Endothelial cell of umbilical vein (primary cell): Measurements from ENCODE around the gene RAB44. TPM values are rescaled to one million over a fixed set of nuclear protein-coding genes. Genes with fewer than 3 reads are reported as not detected.

Experiments used
- BruUV-seq: library from RNA; stranded (reverse); fragments of 400-500 nt; replicated peaks from 2 replicates; lab custom pipeline; 2021; lab: Mats Ljungman, UMichigan
- CTCF ChIA-PET: fragments of 300-600, 350-600 bp; sonication (Branson Sonifier 250); formaldehyde crosslinking; loops from one replicate; lab custom pipeline; 2021; ENCODE audit warnings: antibody characterized with exemption, inconsistent platforms; lab: Charles Lee
- POLR2A ChIA-PET: fragments of 300-600, 350-600 bp; sonication (Branson Sonifier 250); formaldehyde crosslinking; loops from one replicate; lab custom pipeline; 2021; ENCODE audit warnings: antibody characterized with exemption, inconsistent platforms; lab: Charles Lee
- DNase-seq: peaks from one replicate; pipeline ENCODE4 v3.0.0-alpha.2; 2011; ENCODE audit warnings: low read depth, low spot score
- FAIRE-seq: peaks from 2 replicates; lab custom pipeline; 2011; peaks lifted over from hg19 to GRCh38; lab: Jason Lieb, UNC
- H2AFZ ChIP-seq: 2 replicates; pipeline ENCODE4 v1.6.0; 2012; ENCODE audit warnings: low read depth, low read length, control low read depth, inconsistent platforms
- H3K27ac ChIP-seq: 2 replicates; pipeline ENCODE4 v1.5.1; 2011; ENCODE audit warnings: low read depth, mild to moderate bottlenecking, control low read depth, low read length, moderate library complexity; ENCODE audit not compliant: insufficient read depth
- H3K27me3 ChIP-seq, 2 experiments: 2 replicates each; pipeline versions ENCODE4 v1.6.0 to v1.6.1; 2011; ENCODE audit warnings: low read length in 2 of 2, mixed read lengths in 1 of 2; ENCODE audit not compliant: control insufficient read depth in 2 of 2, insufficient read depth in 2 of 2
- H3K36me3 ChIP-seq, 2 experiments: 2 replicates in 1 of 2; 3 replicates in 1 of 2; pipeline ENCODE4 v1.5.1; 2011; ENCODE audit warnings: low read length in 2 of 2, mild to moderate bottlenecking in 1 of 2, moderate library complexity in 1 of 2; ENCODE audit not compliant: control insufficient read depth in 2 of 2, insufficient read depth in 2 of 2; ENCODE audit errors: extremely low read depth in 1 of 2
- H3K4me1 ChIP-seq: 3 replicates; pipeline ENCODE4 v1.5.1; 2011; ENCODE audit warnings: mild to moderate bottlenecking, low read length; ENCODE audit not compliant: control insufficient read depth, insufficient read depth; ENCODE audit errors: extremely low read depth
- H3K4me2 ChIP-seq: 2 replicates; pipeline ENCODE4 v1.6.1; 2011; ENCODE audit warnings: low read length, control low read depth, mixed read lengths; ENCODE audit not compliant: insufficient read depth
- H3K4me3 ChIP-seq, 3 experiments: fragments of 200-600 bp in 1 of 3; sonication (generic), shearing (Covaris generic) in 1 of 3; replicated peaks in 1 of 3; 2 replicates each; pipeline ENCODE4 v1.5.1; 2011 to 2016; ENCODE audit warnings: control low read depth in 3 of 3, low read length in 3 of 3, mild to moderate bottlenecking in 2 of 3, inconsistent platforms in 1 of 3, low read depth in 1 of 3, moderate library complexity in 1 of 3; ENCODE audit not compliant: insufficient read depth in 1 of 3
- H3K79me2 ChIP-seq: 2 replicates; pipeline ENCODE4 v1.6.0; 2012; ENCODE audit warnings: low read length, inconsistent platforms; ENCODE audit not compliant: control insufficient read depth, insufficient read depth
- H3K9ac ChIP-seq: replicated peaks from 2 replicates; pipeline ENCODE3; 2011; ENCODE audit warnings: low read length, control low read depth; ENCODE audit not compliant: insufficient read depth; ENCODE audit errors: extremely low read depth
- H3K9me1 ChIP-seq: replicated peaks from 3 replicates; pipeline ENCODE4 v1.6.0; 2011; ENCODE audit warnings: mild to moderate bottlenecking, low read length; ENCODE audit not compliant: control insufficient read depth, insufficient read depth; ENCODE audit errors: extremely low read depth
- H3K9me3 ChIP-seq: replicated peaks from 2 replicates; pipeline ENCODE4 v1.5.1; 2012; ENCODE audit warnings: low read length, inconsistent platforms; ENCODE audit not compliant: control insufficient read depth, insufficient read depth
- H4K20me1 ChIP-seq: replicated peaks from 2 replicates; pipeline ENCODE3; 2011; ENCODE audit warnings: mild to moderate bottlenecking, low read length; ENCODE audit not compliant: control insufficient read depth, insufficient read depth; ENCODE audit errors: extremely low read depth
- EZH2 ChIP-seq: IDR thresholded peaks from 2 replicates; pipeline ENCODE4 v1.6.1; 2012; ENCODE audit warnings: borderline replicate concordance, low read depth, mild to moderate bottlenecking, moderate library complexity, low read length, inconsistent platforms; ENCODE audit not compliant: severe bottlenecking
- FOS ChIP-seq: IDR thresholded peaks from 2 replicates; pipeline ENCODE4 v1.6.1; 2011; ENCODE audit warnings: mild to moderate bottlenecking, low read length, moderate library complexity, borderline replicate concordance; ENCODE audit not compliant: insufficient read depth
- GATA2 ChIP-seq: IDR thresholded peaks from 2 replicates; pipeline ENCODE4 v1.7.0; 2011; ENCODE audit warnings: low read depth, mild to moderate bottlenecking, moderate library complexity, mixed read lengths, low read length; ENCODE audit not compliant: insufficient read length, insufficient read depth
- JUN ChIP-seq: IDR thresholded peaks from 2 replicates; pipeline ENCODE4 v1.6.1; 2011; ENCODE audit warnings: borderline replicate concordance, low read depth; ENCODE audit not compliant: insufficient read length, insufficient read depth
- MYC ChIP-seq: IDR thresholded peaks from one replicate; pipeline ENCODE4 v1.6.1; 2011; ENCODE audit warnings: mild to moderate bottlenecking, low read depth, low read length
- POLR2A ChIP-seq: IDR thresholded peaks from 2 replicates; pipeline ENCODE4 v1.6.1; 2012; ENCODE audit warnings: low read depth, mild to moderate bottlenecking, control low read depth, low read length
- POLR2AphosphoS5 ChIP-seq: IDR thresholded peaks from 2 replicates; pipeline ENCODE4 v1.6.1; 2012; ENCODE audit warnings: low read depth, mild to moderate bottlenecking, control low read depth, low read length, moderate library complexity; ENCODE audit not compliant: insufficient read depth
- dilution Hi-C: fragments of 300-500 bp; cut with MboI; formaldehyde crosslinking; loops from one replicate; pipeline ENCODE4 v1.15.0; 2019; ENCODE audit warnings: low sequenced_read_pairs; ENCODE audit not compliant: extremely low pct_ligation_motif_present
- intact Hi-C: fragments of 100-400 bp; cut with micrococcal nuclease; formaldehyde crosslinking; loops from one replicate; pipeline ENCODE4 v1.10.0; 2022
- polyA plus RNA-seq, 4 experiments: library from polyadenylated mRNA; depleted of rRNA in 3 of 4; stranded (reverse) in 3 of 4; unstranded in 1 of 4; fragments of >200 nt; gene quantifications; 2 replicates each; pipeline versions ENCODE4 v1.2.1 to v1.2.3, GENCODE V29; 2011 to 2012; ENCODE audit warnings: missing spikeins in 1 of 4
- total RNA-seq: library from RNA; stranded (reverse); gene quantifications from 2 replicates; pipeline ENCODE4 v1.2.3, GENCODE V29; 2021
- TF ChIP-seq, protein P1 (sequence below), 2 donors: IDR thresholded peaks; 1 replicate in 1 of 2; 2 replicates in 1 of 2; pipeline ENCODE4 v1.5.1; 2011; ENCODE audit warnings: low read length in 2 of 2, mild to moderate bottlenecking in 2 of 2, moderate library complexity in 2 of 2, control low read depth in 1 of 2, inconsistent platforms in 1 of 2, low read depth in 1 of 2; ENCODE audit not compliant: insufficient read depth in 1 of 2; ENCODE audit errors: extremely low read depth in 1 of 2
- TF ChIP-seq, protein P2 (sequence below): IDR thresholded peaks from 2 replicates; pipeline ENCODE4 v1.6.1; 2011; ENCODE audit not compliant: insufficient read depth, insufficient read length

RAB44 gene
- total and polyA plus RNA-seq, 2 donors (not counting 3 experiments of a cell fraction or from before 2014, with no cell fraction given), result 0.03 to 0.11 TPM

DNA sequence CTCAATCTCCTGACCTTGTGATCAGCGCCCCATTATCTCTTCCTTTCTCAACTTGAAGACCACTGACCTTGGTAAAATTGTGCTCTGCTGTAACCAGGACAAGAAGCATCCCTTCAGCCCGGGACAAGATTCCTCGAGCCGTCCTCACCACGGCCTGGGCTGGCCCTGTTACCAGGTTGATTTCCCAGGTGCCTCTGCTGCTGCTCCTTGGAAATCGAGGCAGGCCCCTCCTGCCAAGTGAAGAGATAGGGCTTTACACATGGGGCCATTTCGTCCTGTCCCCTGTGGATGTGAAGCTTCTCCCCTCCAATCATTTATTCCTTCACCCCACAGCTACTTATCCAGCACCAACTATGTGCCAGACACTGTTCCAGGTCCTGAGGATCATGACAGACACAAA, 21.5 kb downstream of the RAB44 start:
- Histone ChIP-seq H3K4me2 (no peak overlapping the region), H3K27ac (no peak overlapping the region), H3K27me3 (no peaks in the 10 kb centered on the region), H3K9me3 (no peaks in the 10 kb centered on the region), H3K79me2 (no peaks in the 10 kb centered on the region), H3K9me1 (no peaks in the 10 kb centered on the region), H3K36me3 (no peaks in the 10 kb centered on the region), H3K4me3 (no peak overlapping the region), H4K20me1 (no peaks in the 10 kb centered on the region), H3K4me1 (no peaks in the 10 kb centered on the region), H3K9ac (no peak overlapping the region), H2AFZ (no peak overlapping the region)
- intact Hi-C loops (no loop called here), dilution Hi-C loops (no loop called here)
- CTCF ChIA-PET, result interaction anchor here (0.7 to 2.8 kb wide), 3 partner anchors 10 to 40 kb away, joined by 3 to 9 read pairs (median 4); no protein-coding TSS in a partner anchor
- TF ChIP-seq JUN, result no peak
- TF ChIP-seq, protein P1, sequence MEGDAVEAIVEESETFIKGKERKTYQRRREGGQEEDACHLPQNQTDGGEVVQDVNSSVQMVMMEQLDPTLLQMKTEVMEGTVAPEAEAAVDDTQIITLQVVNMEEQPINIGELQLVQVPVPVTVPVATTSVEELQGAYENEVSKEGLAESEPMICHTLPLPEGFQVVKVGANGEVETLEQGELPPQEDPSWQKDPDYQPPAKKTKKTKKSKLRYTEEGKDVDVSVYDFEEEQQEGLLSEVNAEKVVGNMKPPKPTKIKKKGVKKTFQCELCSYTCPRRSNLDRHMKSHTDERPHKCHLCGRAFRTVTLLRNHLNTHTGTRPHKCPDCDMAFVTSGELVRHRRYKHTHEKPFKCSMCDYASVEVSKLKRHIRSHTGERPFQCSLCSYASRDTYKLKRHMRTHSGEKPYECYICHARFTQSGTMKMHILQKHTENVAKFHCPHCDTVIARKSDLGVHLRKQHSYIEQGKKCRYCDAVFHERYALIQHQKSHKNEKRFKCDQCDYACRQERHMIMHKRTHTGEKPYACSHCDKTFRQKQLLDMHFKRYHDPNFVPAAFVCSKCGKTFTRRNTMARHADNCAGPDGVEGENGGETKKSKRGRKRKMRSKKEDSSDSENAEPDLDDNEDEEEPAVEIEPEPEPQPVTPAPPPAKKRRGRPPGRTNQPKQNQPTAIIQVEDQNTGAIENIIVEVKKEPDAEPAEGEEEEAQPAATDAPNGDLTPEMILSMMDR (IDR thresholded peaks at IDR 0.05; ENCODE audit: extremely low read depth in 1 of 2, insufficient read depth in 1 of 2, low read depth in 1 of 2, low read length in 2 of 2), result no peak
- POLR2A ChIA-PET, result no interaction called here
- BruUV-seq, result no TSS peak
- FAIRE-seq (no peak), DNase-seq (no peak)

DNA sequence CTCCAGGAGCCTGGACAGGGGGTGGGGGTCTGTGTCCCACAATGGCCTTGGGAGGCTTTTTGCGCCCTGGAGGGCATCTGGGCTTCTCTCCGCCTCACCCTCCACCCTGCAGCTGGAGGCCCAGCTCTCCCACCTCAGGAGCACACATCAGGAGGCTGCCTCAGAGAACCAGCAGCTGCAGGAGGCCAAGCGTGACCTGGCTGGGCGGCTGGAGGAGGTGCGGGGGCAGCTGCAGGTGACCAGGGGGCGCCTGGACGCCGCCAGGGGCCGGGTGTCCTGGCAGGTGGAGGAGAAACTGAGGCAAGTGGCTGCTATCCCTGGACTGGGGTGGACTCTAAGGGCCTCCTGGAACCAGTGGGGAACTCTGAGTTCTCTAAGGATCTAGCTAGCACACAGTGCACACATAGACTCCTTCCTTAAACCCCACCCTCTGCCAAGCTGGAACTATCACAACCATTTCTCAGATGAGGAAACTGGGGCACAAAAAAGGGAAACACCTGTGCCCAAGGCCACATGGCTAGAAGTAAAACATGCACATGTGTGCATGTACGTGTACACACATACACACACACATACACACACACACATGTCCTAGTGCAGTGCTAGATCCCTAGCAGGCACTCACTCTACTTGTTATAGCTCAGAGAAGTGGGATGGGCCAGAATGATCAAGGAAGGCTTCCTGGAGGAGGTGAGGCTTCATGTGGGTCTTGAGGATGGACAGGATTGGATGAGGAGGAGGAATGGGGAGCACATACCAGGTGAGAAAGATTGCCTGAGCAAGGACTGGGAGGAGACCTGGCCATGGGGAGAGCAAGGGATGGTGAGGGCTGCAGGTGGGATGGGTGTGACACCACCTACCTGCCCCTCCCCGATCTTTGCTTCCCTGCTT, 22.9 kb downstream of the RAB44 start:
- Histone ChIP-seq H3K79me2 (no peaks in the 10 kb centered on the region), H3K9ac (no peak overlapping the region), H3K27me3 (no peaks in the 10 kb centered on the region), H3K9me3 (no peaks in the 10 kb centered on the region), H2AFZ (no peak overlapping the region), H3K4me1 (no peaks in the 10 kb centered on the region), H3K36me3 (no peaks in the 10 kb centered on the region), H3K4me2 (no peak overlapping the region), H3K4me3 (no peak overlapping the region), H4K20me1 (no peaks in the 10 kb centered on the region), H3K27ac (no peak overlapping the region), H3K9me1 (no peaks in the 10 kb centered on the region)
- POLR2A ChIA-PET, result no interaction called here
- FAIRE-seq (no peak), DNase-seq (no peak)
- CTCF ChIA-PET, result interaction anchor here (0.7 to 2.8 kb wide), 6 partner anchors 9 to 105 kb away, joined by 3 to 9 read pairs (median 4); partner anchors contain the start of gene CDKN1A
- dilution Hi-C loops, result no loop called here
- no TSS peak for BruUV-seq
- TF ChIP-seq JUN (no peak), FOS (no peak), EZH2 (no peak), MYC (no peak), GATA2 (no peak), POLR2A (no peak), POLR2AphosphoS5 (no peak)
- TF ChIP-seq, protein P2, sequence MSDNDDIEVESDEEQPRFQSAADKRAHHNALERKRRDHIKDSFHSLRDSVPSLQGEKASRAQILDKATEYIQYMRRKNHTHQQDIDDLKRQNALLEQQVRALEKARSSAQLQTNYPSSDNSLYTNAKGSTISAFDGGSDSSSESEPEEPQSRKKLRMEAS, result no peak
- TF ChIP-seq, protein P1 (IDR thresholded peaks at IDR 0.05; ENCODE audit: extremely low read depth in 1 of 2, insufficient read depth in 1 of 2, low read depth in 1 of 2, low read length in 2 of 2), result no peak
- intact Hi-C loops, result no loop called here
